Activated CD8-positive, alpha-beta memory T cell treated with anti-CD3 and anti-CD28 coated beads, Interleukin-2, amount 50 U/mL, for 48 hours (primary cell): ENCODE measurements around the gene KRTAP10-2.
"Not testable (repeated sequence)": the region's sequence is repeated elsewhere in the genome, so short reads cannot be mapped to it uniquely, and the experiment has no call there.

Source experiments
- DNase-seq: peaks from one replicate; pipeline ENCODE4 v3.0.0-alpha.2; 2020

KRTAP10-2 gene

DNA sequence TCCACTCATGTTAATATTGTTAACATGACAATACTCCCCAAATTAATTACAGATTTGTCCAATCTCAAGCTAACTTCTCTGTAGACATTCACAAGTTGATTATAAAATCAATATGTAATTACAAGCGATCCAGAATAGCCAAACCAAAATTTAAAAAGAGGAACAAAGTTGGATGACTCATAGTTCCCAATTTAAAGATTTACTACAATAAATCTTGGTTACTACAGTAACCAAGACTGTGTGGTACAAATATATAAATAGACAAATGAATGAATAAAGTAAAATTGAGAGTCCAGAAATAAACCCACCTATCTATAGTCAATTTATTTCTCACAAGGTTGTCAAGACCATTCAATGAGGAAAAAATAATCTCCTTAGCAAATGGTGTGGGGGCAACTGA lies 15.1 kb upstream of the KRTAP10-2 start:
- no peak for DNase-seq

GRCh38 chr21:44564886-44565598 lies 13.7 kb upstream of the KRTAP10-2 start:
- DNase-seq = no peak

- no peak for DNase-seq
Observed at GRCh38 chr21:44564099-44564498, 12.8 kb upstream of the KRTAP10-2 start.

GRCh38 chr21:44558695-44559094 lies 7.4 kb upstream of the KRTAP10-2 start, which contains the start of gene KRTAP10-3:
TSS of gene KRTAP10-3 (minus strand) at chr21:44558795. CDS start at chr21:44558715, 80 bp downstream.
- no peak for DNase-seq

DNA sequence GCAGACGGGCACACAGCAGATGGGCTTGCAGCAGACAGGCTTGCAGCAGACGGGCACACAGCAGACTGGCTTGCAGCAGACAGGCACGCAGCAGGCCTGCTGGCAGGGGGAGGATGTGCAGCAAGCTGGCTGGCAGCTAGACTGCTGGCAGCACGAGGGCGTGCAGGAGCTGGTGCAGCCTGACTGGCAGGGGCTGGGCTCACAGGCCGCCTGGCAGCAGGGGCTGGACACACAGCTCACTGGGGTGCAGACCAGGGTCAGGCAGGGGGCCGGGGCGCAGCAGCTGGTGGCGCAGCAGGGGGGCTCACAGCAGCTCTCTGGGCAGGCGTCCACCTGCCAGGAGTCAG lies 7.0 kb upstream of the KRTAP10-2 start:
- not testable (repeated sequence) for DNase-seq

DNA sequence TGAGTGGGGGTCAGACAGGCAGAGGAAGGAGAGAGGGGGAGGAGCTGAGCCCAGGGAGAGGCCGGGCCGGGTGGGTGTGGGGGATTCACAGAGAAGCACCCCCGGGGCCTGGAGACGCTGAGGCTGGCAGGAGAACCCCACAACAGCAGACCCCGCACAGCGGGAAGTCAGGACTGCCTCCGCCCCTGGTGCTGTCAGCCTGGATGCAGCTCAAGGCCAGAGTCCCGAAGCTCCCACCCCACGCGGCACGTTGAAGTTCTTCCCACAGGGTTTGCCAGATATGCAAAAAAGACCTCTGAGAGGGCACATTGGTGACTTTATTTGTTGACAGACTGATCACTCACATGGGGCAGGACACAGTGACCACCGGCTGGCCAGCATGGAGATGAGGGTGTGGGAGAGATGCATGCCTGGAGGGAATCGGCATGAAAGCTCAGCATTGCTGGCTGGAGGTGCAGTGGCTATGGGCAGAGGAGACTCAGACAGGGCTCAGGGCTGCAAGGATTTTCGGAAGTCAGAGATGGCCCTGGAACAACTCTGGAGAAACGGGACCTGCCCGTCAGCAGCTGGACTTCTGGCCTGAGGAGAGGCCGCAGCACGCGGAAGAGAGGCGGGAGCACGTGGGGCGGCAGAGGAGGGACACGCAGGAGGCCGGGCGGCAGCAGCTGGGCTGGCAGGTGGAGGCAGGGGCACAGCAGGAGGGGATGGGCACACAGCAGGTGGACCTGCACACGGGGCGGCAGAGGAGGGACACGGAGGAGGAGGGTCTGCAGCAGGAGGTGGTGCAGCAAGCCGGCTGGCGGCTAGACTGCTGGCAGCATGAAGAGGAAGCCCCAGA lies 6.4 kb upstream of the KRTAP10-2 start:
- DNase-seq = no peak

GRCh38 chr21:44556879-44557278 lies 5.6 kb upstream of the KRTAP10-2 start:
- DNase-seq = no peak

DNA sequence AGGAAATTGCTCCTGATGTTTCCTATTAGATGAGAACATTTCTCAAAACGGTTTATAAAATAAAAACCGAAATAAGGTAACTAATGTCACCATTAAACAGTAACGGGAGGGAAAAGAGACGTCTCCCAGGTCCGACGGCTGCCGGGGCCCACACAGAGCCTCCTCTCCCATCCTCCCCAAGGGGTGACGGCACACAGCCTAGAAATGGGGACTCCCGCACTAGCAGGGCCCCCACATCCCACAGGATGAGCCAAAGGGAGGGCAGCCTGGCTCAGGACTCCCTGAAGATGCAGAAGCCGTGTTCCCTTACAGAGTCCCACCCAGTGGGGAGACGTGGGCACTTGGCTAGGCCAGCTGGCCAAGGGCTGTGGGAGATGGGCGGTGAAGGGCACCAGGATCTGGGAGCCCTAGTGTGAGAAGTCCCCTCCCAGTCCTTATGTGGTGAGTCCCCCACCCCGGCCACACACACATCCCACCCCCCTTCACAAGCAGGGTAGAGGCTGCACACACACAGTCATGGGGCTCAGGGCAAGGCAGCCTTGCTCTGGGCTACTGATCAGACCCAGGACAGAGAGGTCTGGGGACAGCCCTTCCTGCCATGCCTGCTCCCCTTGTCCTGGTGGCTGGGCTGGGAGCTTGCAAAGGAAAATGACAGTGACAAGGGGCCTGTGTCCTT lies 4.0 kb upstream of the KRTAP10-2 start:
- DNase-seq = no peak

GRCh38 chr21:44552681-44553080 lies 1.4 kb upstream of the KRTAP10-2 start:
- no peak for DNase-seq

DNA sequence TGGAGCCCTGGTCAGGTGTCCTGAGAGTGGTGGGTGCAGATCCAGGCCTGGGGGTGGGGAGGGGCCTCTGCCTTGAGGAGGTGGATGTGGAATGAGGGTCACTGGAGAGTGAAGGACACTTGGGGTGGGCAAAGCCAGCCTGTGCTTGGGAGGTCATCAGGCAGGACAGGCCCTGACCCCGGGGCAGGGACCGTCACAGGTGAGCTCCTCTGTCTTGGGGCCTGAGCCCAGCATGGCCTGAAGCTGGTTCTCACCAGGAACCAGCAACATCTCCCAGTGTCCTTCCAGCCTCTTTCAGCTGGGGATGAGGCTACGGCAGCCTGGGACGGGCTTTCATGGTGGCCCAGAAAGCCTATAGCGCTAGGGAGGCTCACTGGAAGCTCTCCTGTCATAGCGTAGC lies 831 bp upstream of the KRTAP10-2 start:
- no peak for DNase-seq

GRCh38 chr21:44550807-44551206 lies 498 bp downstream of the KRTAP10-2 start:
- peak; percentile 35 for DNase-seq

- peak; percentile 46 for DNase-seq
Observed at GRCh38 chr21:44550285-44550684, 1.0 kb downstream of the KRTAP10-2 start.

DNA sequence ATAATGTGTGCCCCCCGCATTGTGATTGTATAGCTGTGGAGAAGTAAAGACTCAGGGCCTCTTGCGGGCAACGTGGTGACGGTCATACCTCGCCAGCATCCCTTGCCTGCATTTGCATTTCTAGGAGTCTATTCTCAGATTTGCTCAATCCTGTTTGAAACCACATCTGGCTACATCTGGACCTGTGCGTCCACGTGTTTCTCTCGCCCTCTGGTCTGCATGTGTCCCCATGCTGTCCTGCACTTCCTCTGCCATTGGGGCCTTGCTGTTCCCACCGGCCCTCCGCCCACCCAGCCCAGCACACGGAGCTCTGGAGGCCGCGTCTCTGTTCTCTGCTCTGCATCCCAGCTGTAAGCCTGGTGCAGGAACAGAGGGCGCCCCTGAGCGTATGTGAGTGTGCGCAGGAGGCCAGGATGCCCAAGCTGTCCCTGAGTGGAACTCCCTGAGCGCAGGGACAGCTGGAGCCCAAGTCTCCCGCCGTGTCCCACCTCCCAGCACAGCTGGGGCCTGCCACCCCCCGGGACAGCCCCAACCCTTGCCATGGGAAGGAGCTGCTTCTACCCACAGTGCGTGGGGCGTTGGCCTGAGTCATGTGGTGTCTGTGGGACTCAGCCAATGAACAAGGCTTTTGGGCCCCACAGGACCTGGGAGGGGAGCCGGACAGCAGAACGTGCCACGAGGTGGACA lies 1.6 kb downstream of the KRTAP10-2 start:
- DNase-seq = peak; percentile 40

GRCh38 chr21:44548922-44549321 lies 2.4 kb downstream of the KRTAP10-2 start:
- peak; percentile 26 for DNase-seq

GRCh38 chr21:44548381-44548780 lies 2.9 kb downstream of the KRTAP10-2 start:
- DNase-seq = peak; percentile 28

DNA sequence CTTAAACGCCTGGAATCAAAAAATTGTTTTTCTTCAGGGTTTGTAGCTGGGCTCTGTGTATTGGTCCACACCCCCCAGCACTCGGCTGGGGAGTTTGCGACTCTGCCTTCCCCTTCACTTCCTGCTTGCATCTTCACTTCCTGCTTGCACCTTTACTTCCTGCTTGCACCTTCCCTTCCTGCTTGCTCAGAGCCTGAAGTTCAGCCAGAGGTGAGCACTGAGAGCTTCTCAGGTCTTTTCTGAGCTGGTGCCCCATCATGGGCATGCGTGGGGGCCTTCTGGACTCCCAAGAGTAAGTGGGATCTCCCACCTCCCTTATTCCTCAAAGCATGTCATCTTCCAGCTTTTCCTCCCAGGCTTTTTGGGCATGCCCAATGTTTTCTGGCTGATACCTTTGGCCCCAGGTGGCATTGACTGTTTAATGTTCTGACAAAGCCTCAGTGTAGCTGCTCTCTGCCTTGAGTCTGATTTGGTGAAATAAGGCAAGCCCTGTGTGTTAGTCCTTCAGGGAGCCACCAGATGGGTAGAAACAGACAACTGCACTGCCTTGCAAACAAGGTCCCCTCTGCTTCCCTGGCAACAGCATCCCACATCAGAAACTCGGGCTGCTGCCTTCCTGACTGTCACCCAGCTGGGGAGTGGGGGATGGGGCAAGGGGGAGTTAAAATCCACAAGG lies 3.5 kb downstream of the KRTAP10-2 start:
- peak; percentile 51 for DNase-seq

DNA sequence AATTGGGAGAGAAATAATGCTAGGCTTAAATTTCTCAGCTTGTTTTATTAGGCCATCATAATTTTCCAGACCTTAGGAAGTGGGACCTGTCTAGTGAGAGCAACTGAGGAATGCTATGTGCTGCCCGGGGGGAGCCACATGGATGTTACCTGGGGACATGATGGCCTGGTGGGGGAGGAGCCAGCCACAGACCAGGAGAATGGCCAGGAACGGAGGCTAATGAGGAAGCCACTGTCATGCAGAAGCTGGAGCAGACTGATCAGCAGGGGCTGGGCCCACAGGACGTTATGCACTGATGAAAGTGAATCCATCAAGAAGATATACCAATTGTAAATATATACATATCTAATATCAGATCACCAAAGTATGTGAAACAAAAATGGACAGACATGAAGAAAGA lies 6.7 kb downstream of the KRTAP10-2 start:
- peak; percentile 23 for DNase-seq

- DNase-seq = no peak
Observed at GRCh38 chr21:44542716-44543115, 8.6 kb downstream of the KRTAP10-2 start.

DNA sequence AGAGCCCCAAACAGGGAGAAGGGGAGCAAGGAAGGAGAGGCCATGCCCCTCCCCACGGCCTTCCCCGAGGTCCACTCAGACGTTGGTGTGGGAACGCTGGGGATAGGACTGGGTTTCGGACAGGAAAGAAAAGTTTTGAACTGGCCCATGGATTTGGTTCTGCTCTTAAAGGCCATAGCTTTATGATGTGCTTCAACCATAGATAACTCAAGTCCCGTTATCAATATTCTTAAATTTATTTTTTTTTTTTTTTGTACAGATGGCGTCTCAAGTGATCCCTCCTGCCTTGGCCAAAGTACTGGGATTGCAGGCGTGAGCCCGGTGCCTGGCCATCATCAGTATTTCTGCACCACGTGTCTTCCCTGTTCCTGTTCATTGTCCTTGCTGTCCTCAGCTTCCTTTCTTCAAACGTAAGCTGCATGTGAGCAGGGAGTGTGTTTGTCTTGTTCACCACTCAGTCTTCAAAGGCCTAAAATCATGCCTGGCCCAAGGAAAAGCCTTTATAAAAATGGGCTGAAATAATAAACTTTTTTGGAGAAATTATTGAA lies 10.5 kb downstream of the KRTAP10-2 start:
- DNase-seq = no peak

DNA sequence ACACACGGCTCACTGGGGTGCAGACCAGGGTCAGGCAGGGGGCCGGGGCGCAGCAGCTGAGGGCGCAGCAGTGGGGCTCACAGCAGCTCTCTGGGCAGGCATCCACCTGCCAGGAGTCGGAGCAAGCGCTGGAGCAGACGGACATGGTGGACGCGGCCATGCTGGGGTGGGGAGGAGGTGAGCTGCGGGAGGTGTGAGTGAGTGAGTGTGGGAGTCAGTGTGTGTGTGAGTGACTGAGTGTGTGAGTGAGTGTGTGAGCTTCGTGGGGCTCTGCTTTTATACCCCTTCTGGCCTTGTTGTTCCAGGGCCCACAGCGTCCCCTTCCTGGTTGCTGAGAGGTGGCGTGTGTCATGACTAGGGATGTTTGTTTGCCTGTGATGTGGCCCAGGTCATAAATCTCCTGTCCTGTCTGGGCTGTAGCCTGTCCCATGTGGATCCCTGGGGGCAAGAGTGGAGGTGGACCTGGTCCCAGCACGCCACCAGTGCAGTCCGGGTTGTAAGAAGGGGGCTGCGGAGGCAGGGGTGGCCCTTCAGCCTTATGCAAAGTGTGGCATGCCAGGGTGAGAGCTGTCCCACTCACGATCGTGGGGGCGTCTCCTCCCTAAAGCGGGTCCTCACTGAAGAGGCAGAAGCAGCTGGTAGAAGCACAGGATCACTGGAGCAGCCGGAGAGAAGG lies 11.2 kb downstream of the KRTAP10-2 start, which contains the start of gene KRTAP10-1:
TSS of gene KRTAP10-1 (minus strand) at position 205 of the 676 bp plus-strand sequence. CDS start at position 160, 45 bp downstream.
- DNase-seq = peak; percentile 20

DNA sequence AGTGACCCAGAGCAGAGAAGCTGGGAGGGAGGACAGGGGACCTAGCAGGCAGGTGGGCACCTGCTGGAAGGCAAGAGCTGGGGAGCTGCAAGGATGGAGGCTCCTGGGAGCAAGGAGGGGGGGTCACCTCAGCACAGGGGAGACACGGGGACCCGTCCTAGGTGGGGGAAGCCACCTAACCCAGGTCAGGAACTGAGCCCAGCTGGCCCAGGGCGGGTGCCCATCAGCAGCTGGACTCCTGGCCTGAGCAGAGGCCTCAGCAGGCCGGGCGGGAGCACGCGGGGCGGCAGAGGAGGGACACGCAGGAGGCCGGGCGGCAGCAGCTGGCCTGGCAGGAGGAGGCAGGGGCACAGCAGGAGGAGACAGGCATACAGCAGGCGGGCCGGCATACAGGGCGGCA lies 12.3 kb downstream of the KRTAP10-2 start:
- peak; percentile 23 for DNase-seq
